Hematopoietic multipotent progenitor cell treated with erythropoietin and hydrocortisone succinate and interleukin-3 and kit ligand, for 17 days (in vitro differentiated cells): Measurements from ENCODE around the gene HSPB8.
"Not testable (repeated sequence)": the region's sequence is repeated elsewhere in the genome, so short reads cannot be mapped to it uniquely, and the experiment has no call there.

Experiments used
- DNase-seq: peaks from one replicate; pipeline ENCODE4 v3.0.0-alpha.2; 2015; ENCODE audit warnings: low spot score

The HSPB8 gene

DNA sequence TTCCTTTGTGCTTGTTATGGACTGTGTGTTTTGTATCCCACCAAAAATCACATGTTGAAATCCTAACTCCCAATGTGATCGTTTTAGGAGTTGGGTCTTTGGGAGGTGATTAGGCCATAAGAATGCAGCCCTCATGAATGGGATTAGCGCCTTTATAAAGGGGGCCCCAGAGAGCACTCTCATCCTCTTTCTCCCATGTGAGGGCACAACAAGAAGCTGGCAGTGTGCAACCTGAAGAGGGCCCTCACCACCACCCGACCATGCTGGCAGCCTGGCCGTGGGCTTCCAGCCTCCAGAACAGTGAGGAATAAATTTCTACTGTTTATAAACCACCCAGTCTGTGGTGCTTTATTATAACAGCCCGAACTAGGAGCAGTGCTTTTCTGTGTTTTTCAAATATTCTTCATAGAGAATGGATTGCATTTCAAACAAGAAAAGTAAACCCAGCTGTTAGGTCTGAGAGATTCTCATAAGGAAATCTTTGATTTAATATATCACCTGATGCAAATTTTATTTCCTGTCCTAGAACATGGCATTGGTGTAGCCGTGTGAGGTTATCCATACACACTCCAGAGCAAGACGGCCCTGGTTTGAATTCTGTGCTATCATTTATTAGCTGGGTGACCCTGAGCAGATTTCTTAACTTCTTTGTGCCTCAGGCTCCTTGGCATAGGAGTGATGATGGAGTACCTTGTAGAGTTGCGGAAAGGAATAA, 27.8 kb downstream of the HSPB8 start:
- DNase-seq: no peak

DNA sequence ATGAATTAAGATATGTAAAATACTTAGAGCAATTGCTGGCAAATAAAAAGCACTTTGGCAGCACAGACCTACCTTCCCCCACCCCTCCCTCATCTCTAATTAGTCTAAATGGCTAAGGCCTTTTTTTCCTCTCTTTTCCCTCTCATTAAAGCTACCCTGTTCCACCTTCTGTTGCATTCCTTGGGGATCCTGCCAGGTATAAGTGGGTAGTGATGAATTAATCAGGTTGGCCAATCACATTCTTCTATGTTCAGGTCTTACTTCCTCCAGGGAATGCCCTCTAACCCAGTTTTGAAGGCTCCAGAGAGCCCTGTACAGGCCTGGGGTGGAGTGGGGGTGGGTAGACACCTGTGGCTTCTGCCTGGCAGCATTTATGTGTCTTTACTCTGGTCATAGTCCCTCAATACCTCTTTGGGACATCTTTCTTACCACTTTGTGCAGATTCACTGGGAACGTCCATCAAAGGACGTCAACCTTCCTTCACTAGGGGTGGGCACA, 28.4 kb downstream of the HSPB8 start:
- DNase-seq: no peak

DNA sequence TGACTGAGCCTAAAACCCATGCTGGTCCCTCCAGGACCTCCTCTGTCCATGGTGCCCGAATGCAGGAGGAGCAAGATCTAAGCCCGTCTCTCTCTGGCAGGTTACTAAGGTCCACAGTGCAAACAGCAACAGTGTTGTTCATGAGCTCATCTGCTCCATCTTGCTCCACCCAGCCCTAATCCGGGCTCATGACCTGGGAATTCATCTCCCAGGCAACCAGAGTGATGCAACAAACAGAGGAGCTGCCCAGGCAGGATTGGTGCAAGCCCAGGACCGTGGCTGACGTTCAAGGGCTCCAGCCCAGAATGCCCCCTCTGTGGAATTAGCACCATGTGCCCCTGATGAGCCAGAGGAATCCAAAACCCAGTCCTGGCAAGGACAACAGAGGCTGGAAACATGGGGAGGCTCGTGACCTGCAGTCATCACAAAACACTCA, 29.9 kb downstream of the HSPB8 start:
- no peak for DNase-seq

DNA sequence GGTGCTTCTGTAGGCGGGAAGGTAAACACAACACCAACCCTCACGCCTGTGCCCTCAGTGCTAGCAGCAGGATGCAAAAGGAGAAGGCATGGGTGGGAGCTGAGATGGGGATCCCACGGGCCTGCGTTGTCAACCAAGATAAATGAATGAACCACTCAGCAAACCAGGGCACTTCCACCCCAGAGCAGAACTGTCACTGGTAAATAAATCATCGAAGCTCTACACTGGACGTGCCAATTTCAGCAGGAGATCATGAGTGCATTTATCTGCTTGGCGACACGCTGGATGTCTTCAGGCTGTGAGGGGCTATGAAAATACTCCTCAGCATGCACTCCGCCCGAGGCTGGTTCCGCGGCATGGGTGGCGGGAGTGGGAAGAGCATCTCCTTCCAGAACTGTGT, 33.2 kb downstream of the HSPB8 start:
- no peak for DNase-seq

DNA sequence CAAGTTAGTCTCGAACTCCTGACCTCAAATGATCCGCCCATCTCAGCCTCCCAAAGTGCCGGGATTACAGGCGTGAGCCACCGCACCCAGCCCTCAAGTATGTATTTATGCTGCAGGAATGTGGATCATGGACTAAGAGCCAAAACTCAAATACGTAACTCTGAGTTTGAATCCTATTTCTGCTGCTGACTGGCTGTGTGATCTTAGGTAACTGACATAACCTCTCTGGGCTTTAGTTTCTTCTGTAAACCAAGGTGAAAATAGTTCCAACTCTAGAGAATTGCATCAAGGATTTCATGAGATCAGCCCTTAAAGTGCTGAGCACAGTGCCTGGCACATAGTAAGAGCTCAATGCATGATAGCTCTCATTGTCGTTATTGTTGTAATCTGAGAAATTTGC, 37.4 kb downstream of the HSPB8 start:
- DNase-seq: no peak

DNA sequence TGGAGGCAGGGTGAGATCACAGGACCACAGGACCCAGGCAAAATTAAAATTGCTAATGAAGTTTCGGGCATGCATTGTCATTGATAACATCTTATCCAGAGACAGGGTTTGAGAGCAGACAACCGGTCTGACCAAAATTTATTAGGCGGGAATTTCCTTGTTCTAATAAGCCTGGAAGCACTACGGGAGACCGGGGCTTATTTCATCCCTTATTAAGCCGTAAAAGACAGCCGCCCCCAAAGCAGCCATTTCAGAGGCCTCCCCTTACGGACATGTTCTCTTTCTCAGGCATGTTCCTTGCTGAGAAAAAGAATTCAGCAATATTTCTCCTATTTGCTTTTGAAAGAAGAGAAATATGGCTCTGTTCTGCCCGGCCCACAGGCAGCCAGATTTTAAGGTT, 40.1 kb downstream of the HSPB8 start:
- DNase-seq: not testable (repeated sequence)

DNA sequence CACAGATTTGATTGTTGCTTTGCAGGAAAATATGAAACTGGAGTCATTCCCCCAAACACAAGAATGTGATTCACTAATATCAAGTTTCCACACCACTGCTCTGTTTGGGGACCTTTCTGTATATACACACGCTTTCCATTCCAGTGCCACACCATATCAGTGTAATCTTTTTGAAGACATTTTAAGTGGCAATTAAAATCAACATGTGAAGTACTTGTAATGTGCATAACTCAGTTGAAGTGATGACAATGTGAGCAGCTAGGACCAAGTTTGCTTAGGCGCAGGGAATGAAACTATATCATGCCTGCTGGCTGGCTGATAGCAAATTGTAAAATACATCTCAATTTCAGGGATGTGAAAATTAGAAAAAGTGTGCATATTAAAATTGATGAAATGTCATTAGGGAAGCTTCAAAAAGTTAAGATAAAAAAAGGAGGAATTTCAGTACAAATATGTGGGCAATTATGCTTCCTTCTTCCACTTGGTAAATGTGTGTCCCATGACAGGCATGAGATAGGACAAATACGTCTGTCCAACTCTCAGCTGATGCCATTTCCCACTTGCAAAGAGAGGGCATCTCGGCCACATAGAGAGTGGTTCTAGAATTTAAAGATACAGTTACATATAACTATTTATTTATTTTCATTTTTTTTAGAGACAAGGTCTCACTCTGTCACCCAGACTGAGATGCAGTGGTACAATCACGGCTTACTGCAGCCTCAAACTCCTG, 43.7 kb downstream of the HSPB8 start:
- no peak for DNase-seq

DNA sequence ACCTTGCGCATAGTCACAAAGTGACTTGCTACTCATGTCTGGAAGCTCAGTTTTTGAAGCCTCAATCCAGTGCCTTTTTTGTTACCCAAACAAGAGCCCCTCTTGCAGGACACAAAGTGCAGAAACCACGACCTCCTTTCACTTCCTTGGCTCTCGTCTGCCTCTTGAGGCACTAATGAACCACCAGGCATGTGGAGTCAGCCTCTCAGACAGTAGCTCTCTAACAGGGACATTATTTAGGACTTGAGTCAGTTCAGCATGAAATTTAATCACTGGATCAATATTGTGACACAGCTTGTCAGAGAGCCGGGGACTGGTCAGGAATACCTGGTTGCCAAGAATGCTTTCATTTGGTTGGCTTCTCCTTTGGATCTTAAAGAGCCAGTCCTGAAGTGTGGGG, 46.7 kb downstream of the HSPB8 start:
- no peak for DNase-seq

DNA sequence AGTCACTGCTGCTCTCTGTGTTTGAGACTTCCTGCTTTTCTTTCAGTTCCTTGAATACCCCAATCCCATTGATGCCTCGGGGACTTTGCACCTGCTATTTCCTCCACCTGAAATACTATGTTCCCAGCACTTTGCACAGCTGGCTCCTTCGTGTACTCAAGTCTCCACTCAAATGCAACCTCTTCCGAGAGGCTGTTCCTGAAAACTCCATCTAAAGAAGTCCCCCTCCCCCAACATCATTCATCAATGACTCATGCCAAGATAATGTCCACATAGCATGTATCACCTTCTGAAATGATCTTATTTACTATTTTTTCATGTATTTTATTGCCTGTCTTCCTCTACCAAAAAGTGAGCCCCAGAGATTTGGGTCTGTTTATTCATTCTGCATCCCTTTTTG, 48.6 kb downstream of the HSPB8 start:
- no peak for DNase-seq

DNA sequence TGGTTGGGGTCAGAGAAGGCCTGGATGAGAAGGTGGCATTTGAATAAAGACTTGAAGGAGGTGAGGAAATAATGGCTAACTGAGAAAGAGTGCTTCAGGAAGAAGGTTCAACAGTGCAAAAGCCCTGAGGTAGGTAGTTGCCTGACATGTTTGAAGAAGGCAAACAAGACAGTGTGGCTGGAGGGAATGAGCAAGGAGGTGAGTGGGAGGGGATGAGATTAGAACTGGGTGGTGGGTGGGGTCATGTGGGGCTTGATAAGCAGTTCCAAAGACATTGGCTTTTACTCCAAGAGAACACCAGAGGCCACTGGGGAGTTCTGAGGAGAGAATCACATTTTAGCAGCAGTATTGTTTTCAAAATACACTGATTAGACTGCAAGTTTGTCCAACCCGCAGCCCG, 50.5 kb downstream of the HSPB8 start:
- DNase-seq: no peak

DNA sequence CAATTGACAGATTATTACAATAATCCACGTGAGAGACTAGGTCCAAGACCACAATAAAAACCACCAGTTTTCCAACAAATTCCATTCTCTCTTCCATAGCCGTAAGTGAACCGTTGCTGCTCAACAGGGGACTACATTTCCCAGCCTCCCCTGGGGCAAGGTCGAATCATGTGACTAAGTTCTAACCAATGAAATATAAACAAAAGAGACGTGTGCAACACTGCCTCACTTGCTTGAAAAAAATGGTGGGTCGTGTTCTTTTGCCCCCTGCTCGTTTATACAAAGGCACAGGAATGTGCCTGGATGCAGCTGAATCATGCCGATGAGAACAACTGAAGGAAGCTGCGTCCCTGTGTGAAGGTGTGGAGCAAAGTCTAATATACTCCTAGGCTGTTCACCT, 51.1 kb downstream of the HSPB8 start:
- no peak for DNase-seq

DNA sequence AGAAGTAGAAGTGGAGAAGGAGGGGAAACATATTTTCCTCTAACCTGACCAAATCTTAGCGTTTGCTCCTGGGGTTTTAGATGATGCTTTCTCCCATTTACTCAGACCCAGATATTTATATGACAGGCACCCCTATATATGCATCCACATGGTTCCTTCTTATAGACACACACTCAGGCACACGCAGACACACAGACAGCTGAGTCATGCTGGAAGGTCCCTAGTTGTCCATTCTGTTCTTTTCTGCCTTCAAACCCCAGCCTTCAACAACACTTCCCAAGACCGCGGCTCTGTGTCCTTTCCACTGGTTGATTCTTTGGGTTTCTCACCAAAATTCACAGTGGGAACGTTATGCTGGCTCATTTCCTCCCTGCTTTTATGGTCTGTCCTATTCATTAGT, 52.1 kb downstream of the HSPB8 start:
- DNase-seq: no peak

DNA sequence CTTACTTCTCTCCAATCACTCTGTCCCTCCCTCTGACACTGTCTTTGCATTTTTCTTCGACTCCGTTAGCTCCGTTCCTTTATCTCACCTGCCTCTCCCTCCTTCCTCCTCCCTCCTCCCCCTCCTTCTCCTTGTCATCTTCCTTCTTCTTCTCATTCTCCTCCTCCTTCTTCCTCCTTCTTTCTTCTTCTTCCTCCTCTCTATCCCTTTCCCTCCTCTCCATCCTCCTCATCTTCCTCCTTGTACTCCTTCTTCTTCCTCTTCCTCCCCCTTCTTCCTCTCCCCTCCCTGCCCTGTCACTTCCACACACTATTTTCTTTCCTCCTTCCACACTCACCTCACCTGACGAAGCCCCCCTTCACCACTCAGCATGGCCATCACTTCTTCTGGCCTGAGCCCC, 53.0 kb downstream of the HSPB8 start:
- no peak for DNase-seq

DNA sequence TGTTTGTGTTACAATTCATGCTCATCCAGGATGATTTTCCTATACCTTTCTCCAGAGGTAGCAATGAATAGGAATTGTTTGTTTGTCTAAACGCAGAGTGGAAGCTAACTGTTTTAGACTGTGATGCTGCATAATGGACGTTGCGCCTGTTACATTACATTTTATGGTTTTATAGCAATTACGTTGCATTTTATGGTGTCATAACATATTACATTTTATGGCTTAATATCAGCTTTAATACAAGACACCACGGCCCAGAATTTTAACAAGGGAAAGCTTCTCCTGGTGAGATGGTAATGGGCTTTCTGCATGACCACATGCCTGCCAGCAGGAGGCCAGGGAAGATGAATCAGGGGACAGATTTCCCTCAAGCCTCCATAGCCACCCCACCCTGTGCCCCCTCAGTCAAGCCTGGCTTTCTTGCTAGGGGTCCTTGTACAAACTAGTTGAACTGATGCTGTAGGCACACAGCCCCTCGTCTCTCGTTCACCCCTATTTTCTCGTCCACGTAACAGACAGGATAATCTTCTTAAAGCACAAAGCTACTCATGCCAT, 56.5 kb downstream of the HSPB8 start:
- DNase-seq: no peak

DNA sequence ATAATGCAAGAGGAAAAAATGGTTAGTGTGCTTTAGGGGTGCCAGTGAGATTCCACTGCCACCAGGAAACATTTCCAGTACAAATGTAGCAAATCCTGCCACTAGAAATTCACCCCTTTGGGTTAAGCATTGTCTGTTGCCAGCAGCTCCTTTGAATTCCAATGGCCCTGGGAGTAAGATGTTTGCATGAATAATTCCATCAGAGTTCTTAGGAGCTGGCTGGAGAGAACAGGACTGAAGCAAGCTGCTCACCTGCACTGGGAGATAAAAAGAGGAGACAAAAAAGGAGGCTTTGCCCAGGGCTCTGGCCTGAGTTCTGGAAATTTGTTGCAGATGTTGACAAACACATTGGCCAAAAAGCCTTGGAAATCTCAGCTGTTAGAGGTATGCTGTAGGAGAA, 57.6 kb downstream of the HSPB8 start:
- no peak for DNase-seq

DNA sequence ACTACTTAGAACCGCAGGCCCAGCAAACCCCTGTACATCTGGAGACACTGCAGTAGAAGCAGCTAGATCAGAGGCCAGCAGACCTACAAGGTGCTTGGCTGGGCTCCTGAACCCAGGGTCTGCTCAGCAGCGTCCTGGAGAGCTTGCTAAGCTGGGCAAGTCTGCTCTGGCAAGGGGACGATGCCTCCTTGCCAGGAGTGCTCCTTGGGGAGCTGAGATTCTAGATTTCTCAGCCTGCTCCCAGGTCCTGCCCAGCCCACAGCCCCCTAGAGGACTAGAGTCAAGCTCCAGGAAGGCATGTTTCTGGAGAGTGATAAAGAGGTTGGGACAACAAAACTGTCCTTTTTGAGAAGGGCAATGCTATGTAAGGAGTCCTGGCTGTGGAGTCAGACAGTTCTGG, 60.3 kb downstream of the HSPB8 start:
- DNase-seq: no peak

DNA sequence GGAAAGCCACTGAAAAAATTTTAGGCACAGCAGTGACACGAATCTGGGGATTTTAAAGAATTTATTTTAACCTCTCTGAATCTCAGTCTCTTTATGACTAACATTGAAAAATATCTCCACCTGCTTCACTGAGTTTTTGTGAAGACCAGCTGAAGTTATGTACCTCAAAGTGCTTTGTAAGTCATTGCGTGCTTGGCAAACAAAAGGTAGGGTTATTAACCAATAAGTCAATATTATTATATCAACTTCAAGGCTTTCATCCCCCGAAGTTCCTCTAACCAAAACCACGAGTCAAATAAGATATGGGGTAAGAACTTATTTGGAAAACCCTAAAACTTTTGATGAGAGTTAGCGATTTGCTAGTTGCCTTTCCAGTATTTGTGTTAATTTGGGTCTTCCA, 62.3 kb downstream of the HSPB8 start:
- no peak for DNase-seq

DNA sequence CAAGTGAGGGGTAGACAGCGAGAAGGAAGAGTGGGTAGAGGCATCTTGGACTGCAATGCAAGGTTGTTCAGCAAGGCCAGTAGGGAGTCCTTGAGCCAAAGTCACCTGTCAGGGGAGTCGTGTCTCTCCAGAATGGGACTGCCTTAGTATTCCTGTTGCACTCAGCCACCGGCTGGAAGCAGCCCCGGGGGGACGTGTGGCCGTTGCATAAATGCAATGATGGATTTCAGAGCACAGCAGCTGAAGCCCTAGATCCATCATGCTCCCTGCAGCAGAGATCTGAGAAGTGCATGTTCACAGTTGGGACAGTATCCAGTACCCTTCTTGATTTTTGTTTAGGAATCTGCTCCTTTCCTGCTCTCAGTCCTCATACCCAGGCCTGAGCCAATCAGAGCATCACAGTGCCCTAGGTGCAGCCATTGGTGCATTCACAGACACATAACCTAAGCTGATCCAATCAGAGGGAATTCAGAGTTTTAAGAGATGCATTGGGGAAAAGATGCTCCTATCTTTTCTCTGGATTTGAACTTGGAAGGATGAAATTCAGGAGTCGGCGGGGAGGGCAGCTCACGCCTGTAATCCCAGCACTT, 62.9 kb downstream of the HSPB8 start:
- DNase-seq: no peak
